ENCODE measurements around the gene SMARCD3.
A peak's percentile ranks its signal among the peaks of the same experiment; 100 is the strongest.

DNA sequence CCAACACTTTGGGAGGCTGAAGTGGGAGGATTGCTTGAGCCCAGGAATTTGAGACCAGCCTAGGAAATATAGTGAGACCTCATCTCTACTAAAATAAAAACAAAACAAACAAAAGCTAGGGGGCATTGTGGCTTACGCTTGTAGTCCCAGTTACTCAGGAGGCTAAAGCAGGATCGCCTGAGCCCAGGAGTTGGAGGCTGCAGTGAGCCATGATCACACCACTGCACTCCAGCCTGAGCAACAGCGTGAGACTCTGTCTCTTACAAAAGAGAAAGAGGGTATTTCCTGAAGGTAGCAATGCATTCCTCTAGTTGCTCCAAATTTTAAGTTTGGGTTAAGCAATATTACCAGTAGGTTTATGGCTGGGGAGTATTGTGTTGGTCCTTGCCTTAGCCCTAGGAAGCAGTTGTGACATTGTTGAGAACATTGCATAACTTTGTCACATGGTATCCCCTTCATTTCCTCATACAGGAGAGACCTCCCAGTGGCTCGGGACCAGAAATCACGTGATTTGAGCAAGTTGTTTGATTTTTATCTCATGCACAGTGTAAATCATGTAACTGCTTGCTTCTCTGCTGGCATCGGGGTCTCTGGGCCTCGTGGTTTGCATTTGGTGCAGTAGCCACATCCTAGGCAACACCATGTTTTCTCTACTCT lies 23.3 kb upstream of the SMARCD3 start:
- TF ChIP-seq YY1 (IDR thresholded peaks at IDR 0.05): peak; percentile 56
- TF ChIP-seq, protein P1, sequence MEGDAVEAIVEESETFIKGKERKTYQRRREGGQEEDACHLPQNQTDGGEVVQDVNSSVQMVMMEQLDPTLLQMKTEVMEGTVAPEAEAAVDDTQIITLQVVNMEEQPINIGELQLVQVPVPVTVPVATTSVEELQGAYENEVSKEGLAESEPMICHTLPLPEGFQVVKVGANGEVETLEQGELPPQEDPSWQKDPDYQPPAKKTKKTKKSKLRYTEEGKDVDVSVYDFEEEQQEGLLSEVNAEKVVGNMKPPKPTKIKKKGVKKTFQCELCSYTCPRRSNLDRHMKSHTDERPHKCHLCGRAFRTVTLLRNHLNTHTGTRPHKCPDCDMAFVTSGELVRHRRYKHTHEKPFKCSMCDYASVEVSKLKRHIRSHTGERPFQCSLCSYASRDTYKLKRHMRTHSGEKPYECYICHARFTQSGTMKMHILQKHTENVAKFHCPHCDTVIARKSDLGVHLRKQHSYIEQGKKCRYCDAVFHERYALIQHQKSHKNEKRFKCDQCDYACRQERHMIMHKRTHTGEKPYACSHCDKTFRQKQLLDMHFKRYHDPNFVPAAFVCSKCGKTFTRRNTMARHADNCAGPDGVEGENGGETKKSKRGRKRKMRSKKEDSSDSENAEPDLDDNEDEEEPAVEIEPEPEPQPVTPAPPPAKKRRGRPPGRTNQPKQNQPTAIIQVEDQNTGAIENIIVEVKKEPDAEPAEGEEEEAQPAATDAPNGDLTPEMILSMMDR (IDR thresholded peaks at IDR 0.05; ENCODE audit: low read depth, low read length, missing input control): no peak
